Measurements from ENCODE around the gene GRAP.
"Not testable (repeated sequence)": the region's sequence is repeated elsewhere in the genome, so short reads cannot be mapped to it uniquely, and the experiment has no call there.

The GRAP gene

GRCh38 chr17:19041871-19042270 lies 4.9 kb downstream of the GRAP start:
- not testable (repeated sequence) for DNase-seq

GRCh38 chr17:19040350-19040749 lies 6.4 kb downstream of the GRAP start:
- not testable (repeated sequence) for DNase-seq

- not testable (repeated sequence) for DNase-seq
Measured at GRCh38 chr17:19038730-19039129, 8.0 kb downstream of the GRAP start.

- not testable (repeated sequence) for DNase-seq
Measured at GRCh38 chr17:19038007-19038406, 8.8 kb downstream of the GRAP start.

- not testable (repeated sequence) for DNase-seq
Measured at GRCh38 chr17:19037547-19037946, 9.2 kb downstream of the GRAP start.

- DNase-seq: not testable (repeated sequence)
Measured at GRCh38 chr17:19036186-19036585, 10.6 kb downstream of the GRAP start.

- DNase-seq: not testable (repeated sequence)
Measured at GRCh38 chr17:19032377-19032988, 14.3 kb downstream of the GRAP start.

GRCh38 chr17:19031729-19032128 lies 15.0 kb downstream of the GRAP start:
- not testable (repeated sequence) for DNase-seq

GRCh38 chr17:19030771-19031449 lies 15.8 kb downstream of the GRAP start:
- not testable (repeated sequence) for DNase-seq

- DNase-seq: not testable (repeated sequence)
Measured at GRCh38 chr17:19029740-19030139, 17.0 kb downstream of the GRAP start.

GRCh38 chr17:19028671-19029070 lies 18.1 kb downstream of the GRAP start:
- DNase-seq: not testable (repeated sequence)

- DNase-seq: no peak
Measured at GRCh38 chr17:19024101-19025078, 22.4 kb downstream of the GRAP start.

- no peak for DNase-seq
Measured at GRCh38 chr17:19023209-19023999, 23.4 kb downstream of the GRAP start.

- no peak for DNase-seq
Measured at GRCh38 chr17:19022747-19023146, 24.0 kb downstream of the GRAP start.

- no peak for DNase-seq
Measured at GRCh38 chr17:19022128-19022527, 24.6 kb downstream of the GRAP start.

GRCh38 chr17:19021622-19022083 lies 25.1 kb downstream of the GRAP start:
- DNase-seq: no peak

GRCh38 chr17:19021011-19021621 lies 25.6 kb downstream of the GRAP start:
- DNase-seq: not testable (repeated sequence)

- no peak for DNase-seq
Measured at GRCh38 chr17:19020016-19020415, 26.7 kb downstream of the GRAP start.

GRCh38 chr17:19019041-19019941 lies 27.5 kb downstream of the GRAP start:
- no peak for DNase-seq

- DNase-seq: no peak
Measured at GRCh38 chr17:19018600-19018950, 28.2 kb downstream of the GRAP start.

Data from GOT3 (cell line).